NT2/D1 (cell line): ENCODE data around the gene NELFB.

Experiments
- DNase-seq: peaks from one replicate; pipeline ENCODE4 v3.0.0-alpha.2; 2011; ENCODE audit warnings: low read depth, low spot score
- H3K27me3 ChIP-seq: 2 replicates; pipeline ENCODE4 v1.6.0; 2011; ENCODE audit warnings: mild to moderate bottlenecking; ENCODE audit not compliant: insufficient read length, insufficient read depth
- H3K36me3 ChIP-seq: 2 replicates; pipeline ENCODE4 v1.6.1; 2011; ENCODE audit warnings: mild to moderate bottlenecking, low read length, mixed read lengths; ENCODE audit not compliant: insufficient read depth, insufficient read length
- H3K4me1 ChIP-seq: 2 replicates; pipeline ENCODE4 v1.5.1; 2011; ENCODE audit not compliant: insufficient read depth, insufficient read length
- H3K4me3 ChIP-seq: 2 replicates; pipeline ENCODE4 v1.5.1; 2011; ENCODE audit warnings: low read depth; ENCODE audit not compliant: insufficient read length
- H3K9ac ChIP-seq: 2 replicates; pipeline ENCODE4 v1.6.0; 2011; ENCODE audit warnings: low read depth; ENCODE audit not compliant: insufficient read length
- H3K9me3 ChIP-seq: 2 replicates; pipeline ENCODE4 v1.5.1; 2011; ENCODE audit warnings: mild to moderate bottlenecking, low read length; ENCODE audit not compliant: insufficient read depth
- SUZ12 ChIP-seq: IDR thresholded peaks from 2 replicates; pipeline ENCODE4 v1.6.1; 2011; ENCODE audit not compliant: insufficient read length, insufficient read depth; ENCODE audit errors: extremely low read depth
- YY1 ChIP-seq: IDR thresholded peaks from 2 replicates; pipeline ENCODE4 v1.6.1; 2011; ENCODE audit not compliant: insufficient read length, insufficient read depth
- ZNF274 ChIP-seq: IDR thresholded peaks from 2 replicates; pipeline ENCODE4 v1.6.1; 2011; ENCODE audit warnings: mild to moderate bottlenecking, low read depth, low read length

NELFB gene

GRCh38 chr9:137225699-137226331 lies 29.3 kb upstream of the NELFB start:
- no peak overlapping the region for H3K4me3 ChIP-seq
- H3K4me1 ChIP-seq = peaks cover 40% of the 10 kb centered on the region
- TF ChIP-seq ZNF274 (no peak), YY1 (no peak), SUZ12 (no peak)
- no peaks in the 10 kb centered on the region for H3K36me3 ChIP-seq
- DNase-seq = no peak
- H3K9me3 ChIP-seq = no peaks in the 10 kb centered on the region
- H3K9ac ChIP-seq = peak overlapping the region; percentile 67
- H3K27me3 ChIP-seq = peaks cover 13% of the 10 kb centered on the region

- peaks cover 40% of the 10 kb centered on the region for H3K4me1 ChIP-seq
- TF ChIP-seq SUZ12 = no peak
- no peak for TF ChIP-seq YY1
- no peak for TF ChIP-seq ZNF274
- no peaks in the 10 kb centered on the region for H3K36me3 ChIP-seq
- H3K9me3 ChIP-seq = no peaks in the 10 kb centered on the region
- no peak overlapping the region for H3K4me3 ChIP-seq
- no peak for DNase-seq
- peak overlapping the region; percentile 65 for H3K9ac ChIP-seq
- H3K27me3 ChIP-seq = peaks cover 12% of the 10 kb centered on the region
These were observed 28.6 kb upstream of the NELFB start for GRCh38 chr9:137226338-137227053.

GRCh38 chr9:137227054-137227852 lies 27.9 kb upstream of the NELFB start, which contains the start of gene RNF224:
Gene RNF224, plus strand, starts transcription at chr9:137227502. Its CDS starts 834 bp downstream, at chr9:137228336.
- H3K27me3 ChIP-seq = peaks cover 9% of the 10 kb centered on the region
- TF ChIP-seq ZNF274 (no peak), YY1 (no peak), SUZ12 (no peak)
- no peaks in the 10 kb centered on the region for H3K36me3 ChIP-seq
- peak within 1 kb of the TSS; percentile 65 for H3K9ac ChIP-seq
- no peaks in the 10 kb centered on the region for H3K9me3 ChIP-seq
- peaks cover 40% of the 10 kb centered on the region for H3K4me1 ChIP-seq
- H3K4me3 ChIP-seq = no peak within 1 kb of the TSS
- DNase-seq = peak; percentile 59

- H3K4me1 ChIP-seq = peaks cover 35% of the 10 kb centered on the region
- no peak for TF ChIP-seq SUZ12
- TF ChIP-seq YY1 = no peak
- TF ChIP-seq ZNF274 = no peak
- peaks cover 2% of the 10 kb centered on the region for H3K27me3 ChIP-seq
- H3K4me3 ChIP-seq = no peak overlapping the region
- no peaks in the 10 kb centered on the region for H3K9me3 ChIP-seq
- DNase-seq = no peak
- peak overlapping the region; percentile 56 for H3K9ac ChIP-seq
- H3K36me3 ChIP-seq = no peaks in the 10 kb centered on the region
These were observed 27.1 kb upstream of the NELFB start for GRCh38 chr9:137227853-137228505.

- Histone ChIP-seq H3K27me3 (no peaks in the 10 kb centered on the region), H3K36me3 (no peaks in the 10 kb centered on the region), H3K4me1 (peaks cover 38% of the 10 kb centered on the region), H3K9me3 (no peaks in the 10 kb centered on the region), H3K4me3 (no peak overlapping the region), H3K9ac (peak overlapping the region; percentile 56)
- no peak for DNase-seq
- TF ChIP-seq YY1 (no peak), SUZ12 (no peak), ZNF274 (no peak)
These were observed 26.6 kb upstream of the NELFB start for GRCh38 chr9:137228506-137228967.

GRCh38 chr9:137228968-137229896 lies 25.9 kb upstream of the NELFB start:
- Histone ChIP-seq H3K4me1 (peaks cover 41% of the 10 kb centered on the region), H3K9me3 (no peaks in the 10 kb centered on the region), H3K36me3 (no peaks in the 10 kb centered on the region), H3K27me3 (no peaks in the 10 kb centered on the region), H3K9ac (peak overlapping the region; percentile 33), H3K4me3 (no peak overlapping the region)
- DNase-seq = no peak
- no peak for TF ChIP-seq ZNF274
- TF ChIP-seq YY1 = no peak
- TF ChIP-seq SUZ12 = no peak
